Small intestine (tissue), 7 donors: ENCODE measurements around the gene TENT5C. TPM values are rescaled to one million over a fixed set of nuclear protein-coding genes. Genes with fewer than 3 reads are reported as not detected.

Source experiments
- DNase-seq, 2 donors: peaks; one replicate each; pipeline versions ENCODE4 v3.0.0 to v3.0.0-alpha.2; 2013
- FAIRE-seq: peaks from 2 replicates; lab custom pipeline; 2012; peaks lifted over from hg19 to GRCh38; lab: Jason Lieb, UNC
- H3K27ac ChIP-seq, 3 donors: one replicate each; pipeline ENCODE4 v1.5.1; 2013; ENCODE audit warnings: low read length in 2 of 3, mild to moderate bottlenecking in 2 of 3, control low read depth in 1 of 3, inconsistent platforms in 1 of 3, low read depth in 1 of 3, moderate library complexity in 1 of 3
- H3K27me3 ChIP-seq, 3 donors: one replicate each; pipeline ENCODE4 v1.6.1; 2013; ENCODE audit warnings: low read length in 3 of 3, inconsistent platforms in 1 of 3; ENCODE audit not compliant: control insufficient read depth in 3 of 3, insufficient read depth in 3 of 3
- H3K36me3 ChIP-seq, 3 donors: one replicate each; pipeline ENCODE4 v1.6.1; 2013; ENCODE audit warnings: low read length in 3 of 3, inconsistent platforms in 1 of 3, low read depth in 1 of 3, mild to moderate bottlenecking in 1 of 3, moderate library complexity in 1 of 3; ENCODE audit not compliant: control insufficient read depth in 3 of 3, insufficient read depth in 2 of 3
- H3K4me1 ChIP-seq, 3 donors: one replicate each; pipeline ENCODE4 v1.6.1; 2013; ENCODE audit warnings: low read length in 2 of 3, inconsistent platforms in 1 of 3, low read depth in 1 of 3, mild to moderate bottlenecking in 1 of 3, moderate library complexity in 1 of 3; ENCODE audit not compliant: control insufficient read depth in 3 of 3, insufficient read depth in 2 of 3
- H3K4me3 ChIP-seq, 3 donors: one replicate each; pipeline ENCODE4 v1.5.1; 2013; ENCODE audit warnings: low read length in 3 of 3, control low read depth in 1 of 3, inconsistent platforms in 1 of 3, low read depth in 1 of 3, mild to moderate bottlenecking in 1 of 3, moderate library complexity in 1 of 3
- H3K9me3 ChIP-seq, 2 donors: one replicate each; pipeline ENCODE4 v1.6.1; 2013; ENCODE audit warnings: low read depth in 1 of 2, low read length in 1 of 2; ENCODE audit not compliant: control insufficient read depth in 2 of 2, insufficient read depth in 1 of 2
- WGBS, 3 donors: extraction: QIAGEN DNeasy Blood & Tissue Kit; methylation state at CpG; one replicate each; pipeline ENCODE4 v1.1.7; 2013; 5-methylcytosine and 5-hydroxymethylcytosine counted together
- polyA plus RNA-seq, 4 donors: library from polyadenylated mRNA; stranded (reverse) in 3 of 4; unstranded in 1 of 4; fragments of 200-250 nt in 3 of 4; fragments of 120-200 nt in 1 of 4; gene quantifications; one replicate each; pipeline versions ENCODE4 v1.2.1 to v1.2.3, GENCODE V29; 2013
- donor health status: healthy with polysubstance abuse.
- donor health status: control.
- donor health status: control.
- donor health status: Bipolar disorder and iron deficiency.
- donor health status: healthy.

TENT5C gene
- polyA plus RNA-seq, 4 donors: 2.2 to 13.5 (median 3.9) TPM

GRCh38 chr1:117562581-117563491 lies 43.0 kb upstream of the TENT5C start:
- 62 to 71% (median 68%) methylated on average over 9 of the region's 9 CpGs for WGBS, 3 donors
- FAIRE-seq (no peak), DNase-seq (peak in 1 of 2 donors; percentile 31)
- Histone ChIP-seq H3K4me3 (no peak overlapping the region), H3K27me3 (no peaks in the 10 kb centered on the region), H3K9me3 (peaks cover 0 to 8% of the 10 kb centered on the region in 2 donors), H3K36me3 (no peaks in the 10 kb centered on the region), H3K27ac (peak overlapping the region in 1 of 3 donors; percentile 17), H3K4me1 (peaks cover 0 to 6% (median 0%) of the 10 kb centered on the region in 3 donors)

- H3K27ac ChIP-seq: no peak overlapping the region
- H3K36me3 ChIP-seq: no peaks in the 10 kb centered on the region
- peaks cover 0 to 6% (median 0%) of the 10 kb centered on the region in 3 donors for H3K4me1 ChIP-seq
- FAIRE-seq (no peak), DNase-seq (no peak)
- H3K9me3 ChIP-seq: peaks cover 0 to 7% of the 10 kb centered on the region in 2 donors
- no peak overlapping the region for H3K4me3 ChIP-seq
- WGBS, 3 donors: 86 to 95% (median 89%) methylated on average over 4 of the region's 4 CpGs
- no peaks in the 10 kb centered on the region for H3K27me3 ChIP-seq
Measured at GRCh38 chr1:117563492-117563875, 42.4 kb upstream of the TENT5C start.

- no peaks in the 10 kb centered on the region for H3K27me3 ChIP-seq
- H3K9me3 ChIP-seq: no peaks in the 10 kb centered on the region
- FAIRE-seq (no peak), DNase-seq (no peak)
- WGBS, 3 donors: 72 to 78% (median 75%) methylated on average over 8 of the region's 8 CpGs
- no peaks in the 10 kb centered on the region for H3K36me3 ChIP-seq
- no peak overlapping the region for H3K4me3 ChIP-seq
- no peak overlapping the region for H3K27ac ChIP-seq
- H3K4me1 ChIP-seq: peaks cover 0 to 6% (median 0%) of the 10 kb centered on the region in 3 donors
Measured at GRCh38 chr1:117564227-117565075, 41.4 kb upstream of the TENT5C start.

GRCh38 chr1:117565076-117565556 lies 40.7 kb upstream of the TENT5C start:
- peak overlapping the region in 1 of 3 donors; percentile 6 for H3K27ac ChIP-seq
- peaks cover 0 to 6% (median 0%) of the 10 kb centered on the region in 3 donors for H3K4me1 ChIP-seq
- FAIRE-seq (no peak), DNase-seq (no peak)
- no peaks in the 10 kb centered on the region for H3K9me3 ChIP-seq
- H3K27me3 ChIP-seq: no peaks in the 10 kb centered on the region
- H3K4me3 ChIP-seq: no peak overlapping the region
- no peaks in the 10 kb centered on the region for H3K36me3 ChIP-seq
- 86 to 93% (median 92%) methylated on average over 4 of the region's 4 CpGs for WGBS, 3 donors

- no peak overlapping the region for H3K4me3 ChIP-seq
- 81 to 91% (median 84%) methylated on average over 8 of the region's 8 CpGs for WGBS, 3 donors
- DNase-seq (no peak), FAIRE-seq (no peak)
- H3K4me1 ChIP-seq: peaks cover 0 to 6% (median 0%) of the 10 kb centered on the region in 3 donors
- H3K27me3 ChIP-seq: no peaks in the 10 kb centered on the region
- no peaks in the 10 kb centered on the region for H3K36me3 ChIP-seq
- H3K27ac ChIP-seq: no peak overlapping the region
- no peaks in the 10 kb centered on the region for H3K9me3 ChIP-seq
Measured at GRCh38 chr1:117565745-117566455, 39.9 kb upstream of the TENT5C start.

- WGBS, 3 donors: 75 to 81% (median 76%) methylated on average over 3 of the region's 3 CpGs
- Histone ChIP-seq H3K36me3 (no peaks in the 10 kb centered on the region), H3K4me3 (no peak overlapping the region), H3K9me3 (no peaks in the 10 kb centered on the region), H3K27me3 (no peaks in the 10 kb centered on the region), H3K4me1 (peaks cover 0 to 9% (median 0%) of the 10 kb centered on the region in 3 donors), H3K27ac (no peak overlapping the region)
- DNase-seq (no peak), FAIRE-seq (no peak)
Measured at GRCh38 chr1:117566556-117566955, 39.3 kb upstream of the TENT5C start.

GRCh38 chr1:117567435-117567834 lies 38.4 kb upstream of the TENT5C start:
- Histone ChIP-seq H3K4me1 (peaks cover 0 to 9% (median 0%) of the 10 kb centered on the region in 3 donors), H3K27me3 (no peaks in the 10 kb centered on the region), H3K27ac (no peak overlapping the region), H3K36me3 (no peaks in the 10 kb centered on the region), H3K9me3 (no peaks in the 10 kb centered on the region), H3K4me3 (no peak overlapping the region)
- DNase-seq (no peak), FAIRE-seq (no peak)
- 92 to 95% (median 94%) methylated on average over 10 of the region's 10 CpGs for WGBS, 3 donors
